ENCODE measurements around the gene C1QTNF3. TPM values are rescaled to one million over a fixed set of nuclear protein-coding genes. Genes with fewer than 3 reads are reported as not detected.
"Not testable (repeated sequence)": the region's sequence is repeated elsewhere in the genome, so short reads cannot be mapped to it uniquely, and the experiment has no call there.

C1QTNF3 gene
- total RNA-seq, 1 experiment from 2014 or later, result 2.1 TPM

- H3K9me3 Mint-ChIP-seq (ENCODE audit: low read depth, unreplicated experiment), result no peaks in the 10 kb centered on the region
- no peaks in the 10 kb centered on the region for H3K36me3 Mint-ChIP-seq (ENCODE audit: insufficient read depth, unreplicated experiment)
- no peak for DNase-seq
- H3K27me3 Mint-ChIP-seq (ENCODE audit: unreplicated experiment), result no peaks in the 10 kb centered on the region
- no peak overlapping the region for H3K4me3 Mint-ChIP-seq (ENCODE audit: low read depth, unreplicated experiment)
- no peak overlapping the region for H3K27ac Mint-ChIP-seq (ENCODE audit: unreplicated experiment)
- CTCF ChIA-PET, result no interaction called here
- TF ChIP-seq CTCF (IDR thresholded peaks at IDR 0.05; ENCODE audit: unreplicated experiment), result no peak
- BruUV-seq (replicated peaks), result no TSS peak
- H3K4me1 Mint-ChIP-seq (ENCODE audit: low read depth, unreplicated experiment), result peaks cover 10% of the 10 kb centered on the region
- intact Hi-C loops (cut with micrococcal nuclease; ENCODE audit: unreplicated experiment), result no loop called here
Measured at GRCh38 chr5:34034534-34035327, 8.3 kb downstream of the C1QTNF3 start.

GRCh38 chr5:34031966-34032365 is 11.0 kb downstream of the C1QTNF3 start:
- intact Hi-C loops (cut with micrococcal nuclease; ENCODE audit: unreplicated experiment), result no loop called here
- Mint-ChIP-seq H3K9me3 (ENCODE audit: low read depth, unreplicated experiment) (no peaks in the 10 kb centered on the region), H3K4me3 (ENCODE audit: low read depth, unreplicated experiment) (no peak overlapping the region), H3K27me3 (ENCODE audit: unreplicated experiment) (no peaks in the 10 kb centered on the region), H3K4me1 (ENCODE audit: low read depth, unreplicated experiment) (peaks cover 10% of the 10 kb centered on the region), H3K36me3 (ENCODE audit: insufficient read depth, unreplicated experiment) (no peaks in the 10 kb centered on the region), H3K27ac (ENCODE audit: unreplicated experiment) (no peak overlapping the region)
- no peak for DNase-seq
- TF ChIP-seq CTCF (IDR thresholded peaks at IDR 0.05; ENCODE audit: unreplicated experiment), result no peak
- CTCF ChIA-PET, result no interaction called here
- BruUV-seq (replicated peaks), result no TSS peak

- no TSS peak for BruUV-seq (replicated peaks)
- Mint-ChIP-seq H3K9me3 (ENCODE audit: low read depth, unreplicated experiment) (no peaks in the 10 kb centered on the region), H3K4me3 (ENCODE audit: low read depth, unreplicated experiment) (no peak overlapping the region), H3K27me3 (ENCODE audit: unreplicated experiment) (no peaks in the 10 kb centered on the region), H3K36me3 (ENCODE audit: insufficient read depth, unreplicated experiment) (no peaks in the 10 kb centered on the region), H3K4me1 (ENCODE audit: low read depth, unreplicated experiment) (peaks cover 15% of the 10 kb centered on the region), H3K27ac (ENCODE audit: unreplicated experiment) (no peak overlapping the region)
- intact Hi-C loops (cut with micrococcal nuclease; ENCODE audit: unreplicated experiment), result no loop called here
- CTCF ChIA-PET, result no interaction called here
- TF ChIP-seq CTCF (IDR thresholded peaks at IDR 0.05; ENCODE audit: unreplicated experiment), result no peak
- no peak for DNase-seq
Measured at GRCh38 chr5:34031117-34031516, 11.9 kb downstream of the C1QTNF3 start.

- H3K9me3 Mint-ChIP-seq (ENCODE audit: low read depth, unreplicated experiment); H3K27me3 Mint-ChIP-seq (ENCODE audit: unreplicated experiment); BruUV-seq (replicated peaks); intact Hi-C loops (cut with micrococcal nuclease; ENCODE audit: unreplicated experiment); DNase-seq; H3K36me3 Mint-ChIP-seq (ENCODE audit: insufficient read depth, unreplicated experiment); CTCF ChIA-PET; H3K4me3 Mint-ChIP-seq (ENCODE audit: low read depth, unreplicated experiment); H3K27ac Mint-ChIP-seq (ENCODE audit: unreplicated experiment): not testable (repeated sequence)
- peaks cover 20% of the 10 kb centered on the region for H3K4me1 Mint-ChIP-seq (ENCODE audit: low read depth, unreplicated experiment)
Measured at GRCh38 chr5:34030585-34030984, 12.4 kb downstream of the C1QTNF3 start.

GRCh38 chr5:34030048-34030447 is 13.0 kb downstream of the C1QTNF3 start:
- no peaks in the 10 kb centered on the region for H3K36me3 Mint-ChIP-seq (ENCODE audit: insufficient read depth, unreplicated experiment)
- no peaks in the 10 kb centered on the region for H3K27me3 Mint-ChIP-seq (ENCODE audit: unreplicated experiment)
- H3K9me3 Mint-ChIP-seq (ENCODE audit: low read depth, unreplicated experiment), result no peaks in the 10 kb centered on the region
- no peak for DNase-seq
- peaks cover 20% of the 10 kb centered on the region for H3K4me1 Mint-ChIP-seq (ENCODE audit: low read depth, unreplicated experiment)
- TF ChIP-seq CTCF (IDR thresholded peaks at IDR 0.05; ENCODE audit: unreplicated experiment), result no peak
- intact Hi-C loops (cut with micrococcal nuclease; ENCODE audit: unreplicated experiment), result no loop called here
- H3K4me3 Mint-ChIP-seq (ENCODE audit: low read depth, unreplicated experiment), result no peak overlapping the region
- BruUV-seq (replicated peaks), result no TSS peak
- no peak overlapping the region for H3K27ac Mint-ChIP-seq (ENCODE audit: unreplicated experiment)
- CTCF ChIA-PET, result no interaction called here

All from Calu3 (cell line).